ENCODE results near the gene TUBA4A.
A peak's percentile ranks its signal among the peaks of the same experiment; 100 is the strongest.

The TUBA4A gene

DNA sequence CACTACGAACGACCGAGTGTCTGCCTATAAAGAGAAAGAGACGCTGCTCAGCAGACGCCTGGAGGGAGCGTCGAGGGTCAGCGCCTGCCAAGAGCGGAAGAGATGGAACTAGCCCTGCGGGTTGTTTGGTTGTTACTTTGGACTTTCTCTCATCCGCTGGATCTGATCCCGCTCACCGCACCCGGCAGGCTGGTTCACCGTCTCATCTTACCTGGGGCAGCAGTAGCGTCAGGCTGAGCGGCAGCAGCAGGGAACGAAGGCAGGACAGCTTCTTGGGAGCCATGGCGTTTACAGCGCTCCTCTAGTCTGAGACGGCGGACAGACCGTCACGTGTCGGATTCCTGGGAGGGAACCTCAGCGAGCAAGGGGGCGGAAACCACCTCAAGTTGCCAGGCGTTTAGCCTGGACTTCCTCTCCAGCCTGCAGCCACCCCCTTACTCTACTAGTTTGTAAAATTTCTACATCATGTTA is 10.4 kb downstream of the TUBA4A start:
- Mint-ChIP-seq H3K36me3 (no peaks in the 10 kb centered on the region), H3K4me3 (peak overlapping the region; percentile 55), H3K9me3 (no peaks in the 10 kb centered on the region), H3K27me3 (no peaks in the 10 kb centered on the region), H3K4me1 (peaks cover 45% of the 10 kb centered on the region), H3K27ac (no peak overlapping the region)

DNA sequence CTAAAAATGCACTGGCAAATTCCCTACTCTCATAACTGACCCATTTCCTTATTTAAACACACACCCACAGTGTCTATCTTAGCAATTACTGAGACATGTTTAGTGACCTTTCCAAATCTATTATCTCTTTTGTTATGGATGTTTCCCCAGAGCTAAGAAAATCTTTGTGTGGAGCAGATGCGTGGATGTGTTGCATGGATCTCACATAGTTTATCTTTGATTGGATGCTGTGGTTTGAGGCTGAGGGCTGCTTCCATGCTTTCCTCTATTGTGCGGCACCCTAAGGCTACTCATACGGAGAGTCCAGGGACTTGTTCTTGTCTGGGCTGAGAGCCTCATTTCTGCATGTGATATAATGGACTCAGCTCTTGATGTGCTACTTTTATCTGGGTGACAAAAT is 19.4 kb downstream of the TUBA4A start:
- no peaks in the 10 kb centered on the region for H3K27me3 Mint-ChIP-seq
- H3K27ac Mint-ChIP-seq: no peak overlapping the region
- peaks cover 20% of the 10 kb centered on the region for H3K36me3 Mint-ChIP-seq
- H3K9me3 Mint-ChIP-seq: no peaks in the 10 kb centered on the region
- H3K4me1 Mint-ChIP-seq: peaks cover 40% of the 10 kb centered on the region
- H3K4me3 Mint-ChIP-seq: no peak overlapping the region

DNA sequence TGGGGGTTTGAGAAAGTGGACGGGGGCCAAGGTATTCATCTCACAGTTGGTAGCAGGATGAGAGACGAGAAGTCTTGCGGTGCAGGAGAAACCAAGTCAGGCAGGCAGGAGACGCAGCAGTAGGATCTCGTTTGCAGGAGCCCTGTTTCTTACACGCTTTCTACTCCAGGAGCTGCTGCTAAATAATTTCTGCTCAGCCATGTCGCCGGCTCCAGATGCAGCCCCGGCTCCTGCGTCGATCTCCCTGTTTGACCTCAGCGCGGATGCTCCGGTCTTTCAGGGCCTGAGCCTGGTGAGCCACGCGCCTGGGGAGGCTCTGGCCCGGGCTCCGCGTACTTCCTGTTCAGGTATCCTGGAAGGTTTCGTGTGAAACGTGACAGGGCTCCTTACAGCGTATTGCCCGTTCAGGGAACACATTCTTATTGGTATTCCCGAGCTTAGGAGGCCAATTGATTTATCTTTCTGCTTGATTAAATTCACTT is 23.6 kb downstream of the TUBA4A start:
- peak overlapping the region; percentile 100 for H3K27ac Mint-ChIP-seq
- H3K36me3 Mint-ChIP-seq: peaks cover 16% of the 10 kb centered on the region
- peaks cover 63% of the 10 kb centered on the region for H3K4me1 Mint-ChIP-seq
- no peaks in the 10 kb centered on the region for H3K27me3 Mint-ChIP-seq
- peak overlapping the region; percentile 100 for H3K4me3 Mint-ChIP-seq
- no peaks in the 10 kb centered on the region for H3K9me3 Mint-ChIP-seq

DNA sequence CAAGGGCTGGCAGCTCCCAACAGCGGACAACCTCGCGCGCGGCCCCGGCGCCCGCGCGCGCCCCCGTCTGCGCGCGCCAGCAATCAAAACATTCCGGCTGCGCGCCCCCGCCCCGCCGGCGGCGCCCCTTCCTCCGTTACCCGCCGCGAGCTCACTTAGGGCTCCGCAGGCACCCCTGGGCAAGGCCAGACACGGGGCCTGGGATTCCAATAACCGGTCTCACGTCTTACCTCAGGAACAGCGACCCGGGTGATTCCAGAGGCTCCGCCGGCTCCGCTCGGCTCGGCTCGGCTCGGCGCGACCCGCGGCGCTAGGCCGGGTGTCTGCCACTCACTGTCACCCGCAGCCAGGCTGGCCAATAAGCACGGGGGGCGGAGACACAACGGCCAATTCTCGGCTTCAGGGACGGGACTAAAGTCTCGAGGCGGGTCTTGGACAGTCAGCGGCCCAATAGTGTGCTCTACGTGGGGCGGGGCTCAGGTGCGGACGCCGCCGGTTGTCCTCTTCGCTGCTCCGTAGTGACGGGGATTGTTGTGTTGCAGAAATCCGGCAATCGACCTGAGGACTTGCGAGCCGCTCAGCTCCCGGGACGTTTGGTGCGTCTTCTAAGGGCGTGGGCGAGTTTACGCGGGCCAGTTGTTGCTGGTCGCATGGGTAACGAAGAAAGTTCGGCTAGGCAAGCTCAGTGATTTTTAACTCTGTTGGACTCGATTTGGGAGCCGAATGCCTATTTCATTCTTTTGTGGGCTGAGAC is 24.2 kb downstream of the TUBA4A start, which contains the start of the genes ANKZF1 and ATG9A:
Gene ANKZF1 (plus strand): TSS at position 502 of the 754 bp plus-strand sequence. CDS start 452 bp downstream, outside the sequence.
Gene ATG9A (minus strand): TSS at position 332 of the 754 bp plus-strand sequence. CDS start 1,612 bp downstream, outside the sequence.
- peaks cover 60% of the 10 kb centered on the region for H3K4me1 Mint-ChIP-seq
- H3K27ac Mint-ChIP-seq: peak within 1 kb of the TSS; percentile 100
- no peaks in the 10 kb centered on the region for H3K9me3 Mint-ChIP-seq
- H3K36me3 Mint-ChIP-seq: peaks cover 18% of the 10 kb centered on the region
- no peaks in the 10 kb centered on the region for H3K27me3 Mint-ChIP-seq
- peak within 1 kb of the TSS; percentile 100 for H3K4me3 Mint-ChIP-seq

DNA sequence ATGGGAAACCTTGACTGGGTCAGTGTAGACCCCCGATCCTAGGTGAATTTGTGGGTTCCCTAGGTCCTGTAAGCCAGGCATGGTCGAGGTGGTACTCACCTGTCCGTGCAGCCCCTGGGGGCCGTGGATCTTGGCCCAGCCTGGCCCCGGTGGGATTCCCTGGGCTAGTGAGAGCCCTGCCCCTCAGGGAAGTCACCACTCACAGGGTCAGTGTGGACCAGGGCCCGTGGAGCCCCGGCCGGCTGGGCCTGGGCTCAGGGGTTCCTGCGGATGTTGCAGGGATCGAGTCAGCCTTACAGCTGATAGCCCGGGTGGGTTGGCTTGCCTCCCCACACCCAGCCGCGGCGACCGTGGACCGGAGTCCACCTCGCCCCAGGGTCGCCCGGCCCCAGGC is 24.8 kb downstream of the TUBA4A start:
- H3K27me3 Mint-ChIP-seq: no peaks in the 10 kb centered on the region
- no peak overlapping the region for H3K27ac Mint-ChIP-seq
- H3K4me1 Mint-ChIP-seq: peaks cover 57% of the 10 kb centered on the region
- peak overlapping the region; percentile 84 for H3K4me3 Mint-ChIP-seq
- H3K36me3 Mint-ChIP-seq: peaks cover 14% of the 10 kb centered on the region
- H3K9me3 Mint-ChIP-seq: no peaks in the 10 kb centered on the region

DNA sequence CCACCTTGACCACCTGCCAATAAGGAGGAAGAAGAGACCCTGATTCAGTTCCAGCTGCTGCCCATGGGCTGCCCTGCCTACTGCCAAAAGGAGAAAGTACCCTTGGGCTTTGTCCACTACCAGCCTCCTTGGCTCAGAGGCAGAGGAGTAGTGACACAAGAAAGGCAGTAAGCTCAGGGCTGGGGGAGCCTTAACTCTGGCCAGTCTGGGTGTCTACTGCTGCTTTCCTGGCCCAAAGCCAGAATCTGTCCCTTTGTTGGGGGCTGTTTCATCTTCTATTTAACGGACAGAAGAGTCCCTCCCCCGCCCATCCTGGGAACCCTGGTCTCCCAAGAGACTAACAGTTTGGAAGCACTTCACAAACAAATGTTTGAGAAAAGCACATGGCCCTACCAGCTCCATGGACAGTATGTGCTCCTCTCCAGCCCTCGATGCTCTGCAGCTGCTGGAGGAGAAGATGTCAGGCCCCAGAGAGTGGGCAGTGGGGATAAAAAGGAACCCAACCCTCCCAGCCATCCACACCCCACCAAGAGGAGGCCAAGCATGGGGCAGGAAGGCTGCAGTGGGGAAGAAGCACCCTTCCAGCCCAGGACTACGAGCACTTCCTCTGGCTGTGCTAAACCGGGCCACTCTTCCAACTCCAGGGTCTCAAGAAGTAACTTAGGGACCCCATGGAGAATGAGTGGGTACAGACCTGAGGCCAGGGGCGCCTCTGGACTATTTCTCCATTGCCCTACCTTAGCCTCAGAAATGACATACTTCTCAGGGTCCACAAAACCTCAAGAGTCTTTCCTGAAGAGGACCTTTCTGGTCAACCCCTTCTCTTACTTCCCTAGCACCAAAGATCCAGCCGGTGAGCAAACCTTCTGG is 25.4 kb downstream of the TUBA4A start:
- no peaks in the 10 kb centered on the region for H3K9me3 Mint-ChIP-seq
- peaks cover 12% of the 10 kb centered on the region for H3K36me3 Mint-ChIP-seq
- H3K27ac Mint-ChIP-seq: no peak overlapping the region
- H3K4me1 Mint-ChIP-seq: peaks cover 51% of the 10 kb centered on the region
- H3K27me3 Mint-ChIP-seq: no peaks in the 10 kb centered on the region
- H3K4me3 Mint-ChIP-seq: peak overlapping the region; percentile 84

DNA sequence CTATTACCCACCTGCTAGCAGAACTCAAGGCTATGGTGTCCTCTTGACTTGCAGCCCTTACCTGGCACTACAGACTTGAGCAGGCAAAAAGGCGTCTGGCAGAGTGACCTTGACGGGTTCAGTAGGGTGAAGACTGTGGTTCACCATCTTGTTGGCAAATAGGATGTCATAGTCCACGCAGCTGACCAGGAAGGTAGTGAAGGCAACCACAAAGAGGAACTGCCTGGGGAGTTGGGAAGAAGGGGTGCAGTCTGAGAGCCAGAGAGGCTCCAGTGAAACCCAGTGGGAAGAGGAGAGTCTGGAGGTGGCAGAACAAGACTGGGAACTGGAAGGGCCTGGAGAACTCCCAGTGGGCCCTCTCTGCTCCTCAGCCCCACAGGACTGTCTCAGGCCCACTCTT is 28.4 kb downstream of the TUBA4A start:
- H3K9me3 Mint-ChIP-seq: no peaks in the 10 kb centered on the region
- no peak overlapping the region for H3K27ac Mint-ChIP-seq
- H3K4me3 Mint-ChIP-seq: no peak overlapping the region
- no peaks in the 10 kb centered on the region for H3K27me3 Mint-ChIP-seq
- peaks cover 13% of the 10 kb centered on the region for H3K36me3 Mint-ChIP-seq
- H3K4me1 Mint-ChIP-seq: peaks cover 28% of the 10 kb centered on the region

DNA sequence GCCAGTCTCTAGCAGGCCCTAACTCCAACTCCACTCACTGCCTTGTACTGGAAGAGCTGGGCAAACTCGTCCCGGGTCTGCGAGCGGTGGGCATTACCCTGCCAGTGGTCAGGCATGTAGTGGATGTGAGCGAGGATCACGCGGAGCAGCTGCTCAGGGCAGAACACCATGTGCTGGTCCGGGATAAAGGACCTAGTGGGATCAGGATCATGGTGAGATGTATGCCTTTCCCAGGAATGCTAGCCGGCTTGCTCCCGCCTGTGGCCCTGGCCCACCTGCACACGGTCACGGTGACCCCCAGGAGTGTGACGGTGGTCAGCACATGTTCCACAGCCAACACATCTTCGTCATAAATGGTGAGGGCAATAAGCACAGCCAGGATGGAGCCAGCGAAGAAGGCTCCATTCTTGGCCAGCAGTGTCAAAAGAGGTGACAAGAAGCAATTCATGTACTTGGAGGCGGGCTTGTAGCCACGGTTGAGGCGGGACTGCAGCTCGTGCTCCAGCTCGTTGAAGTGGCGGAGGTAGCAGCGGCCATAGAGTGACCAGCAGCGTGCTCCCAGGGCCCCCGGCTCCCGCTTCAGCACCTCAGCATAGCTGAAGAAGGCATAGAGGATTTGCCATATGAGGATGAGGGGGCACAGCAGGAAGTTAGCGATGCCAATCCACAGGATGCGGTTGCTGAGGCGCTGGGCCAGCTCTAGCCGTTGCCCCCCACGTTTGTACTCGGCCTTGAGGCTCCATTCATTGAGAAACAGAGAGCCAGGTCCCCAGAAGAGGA is 29.7 kb downstream of the TUBA4A start:
- Mint-ChIP-seq H3K4me1 (peaks cover 26% of the 10 kb centered on the region), H3K9me3 (no peaks in the 10 kb centered on the region), H3K36me3 (peaks cover 15% of the 10 kb centered on the region), H3K4me3 (no peak overlapping the region), H3K27ac (no peak overlapping the region), H3K27me3 (no peaks in the 10 kb centered on the region)

DNA sequence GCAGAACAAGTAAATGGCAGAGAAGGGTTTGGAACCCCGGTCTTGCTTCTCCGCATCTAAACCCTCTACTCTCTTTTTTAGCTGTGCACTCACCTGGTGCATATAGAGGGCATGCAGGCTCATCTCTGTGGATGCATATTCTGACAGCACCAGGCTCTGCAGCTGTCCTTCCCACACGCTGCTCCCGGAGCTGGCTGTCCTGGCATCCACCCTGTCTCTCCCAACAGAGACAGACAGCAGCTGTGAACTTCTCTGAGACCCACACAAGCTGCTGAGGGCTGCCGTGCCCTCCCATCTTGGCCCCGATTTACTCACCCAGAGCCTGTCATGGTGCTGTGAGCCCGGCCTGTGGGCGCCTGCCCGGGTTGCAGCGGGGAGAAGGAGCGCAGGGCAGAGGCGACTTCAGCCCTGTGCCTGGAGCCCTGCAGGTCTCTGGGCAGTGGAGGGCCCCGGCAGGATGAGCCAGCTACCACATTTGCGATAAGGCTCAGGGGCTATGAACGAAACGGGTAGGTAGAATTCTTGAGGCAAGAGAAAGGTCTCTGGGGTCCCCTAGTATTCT is 31.7 kb downstream of the TUBA4A start:
- Mint-ChIP-seq H3K27ac (no peak overlapping the region), H3K4me3 (no peak overlapping the region), H3K4me1 (peaks cover 19% of the 10 kb centered on the region), H3K36me3 (peaks cover 15% of the 10 kb centered on the region), H3K9me3 (no peaks in the 10 kb centered on the region), H3K27me3 (no peaks in the 10 kb centered on the region)

DNA sequence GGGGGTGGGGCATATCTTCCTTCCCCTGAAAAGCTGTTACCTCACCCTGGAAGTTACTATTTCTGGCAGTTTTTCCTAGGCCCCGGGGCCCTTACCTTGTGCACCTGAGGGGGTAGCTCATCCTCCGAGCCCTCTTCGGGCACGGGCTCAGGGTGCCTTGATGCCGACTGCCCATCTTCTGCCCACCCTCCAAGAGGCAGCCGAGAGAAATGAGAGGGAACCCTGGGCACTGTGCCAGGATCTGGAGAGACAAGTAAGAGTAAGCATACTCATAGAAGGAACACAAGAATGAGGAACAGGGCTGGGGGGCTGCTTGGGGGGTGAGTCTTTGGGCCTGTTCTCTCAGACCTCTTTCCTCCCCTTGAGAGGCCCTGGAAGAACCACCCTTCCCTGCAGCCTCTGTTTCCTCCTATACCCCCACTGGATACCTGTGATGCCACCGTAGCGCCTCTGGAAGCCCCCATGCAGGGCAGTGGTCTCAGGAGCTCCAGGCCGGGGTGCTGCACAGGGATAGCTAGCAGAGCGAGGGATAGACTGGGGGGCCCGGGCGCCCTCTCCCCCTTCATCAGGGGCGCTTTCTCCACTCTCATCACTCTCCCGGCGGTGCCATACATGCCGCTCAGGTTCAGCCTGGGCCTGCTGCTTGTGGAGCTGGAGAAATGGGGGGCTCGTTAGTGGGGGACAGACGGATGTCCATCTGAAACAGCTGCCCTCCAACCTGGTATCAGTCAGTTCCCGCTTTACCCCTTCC is 32.9 kb downstream of the TUBA4A start:
- H3K36me3 Mint-ChIP-seq: peaks cover 11% of the 10 kb centered on the region
- H3K4me3 Mint-ChIP-seq: no peak overlapping the region
- no peaks in the 10 kb centered on the region for H3K9me3 Mint-ChIP-seq
- H3K27me3 Mint-ChIP-seq: no peaks in the 10 kb centered on the region
- H3K27ac Mint-ChIP-seq: no peak overlapping the region
- peaks cover 17% of the 10 kb centered on the region for H3K4me1 Mint-ChIP-seq

DNA sequence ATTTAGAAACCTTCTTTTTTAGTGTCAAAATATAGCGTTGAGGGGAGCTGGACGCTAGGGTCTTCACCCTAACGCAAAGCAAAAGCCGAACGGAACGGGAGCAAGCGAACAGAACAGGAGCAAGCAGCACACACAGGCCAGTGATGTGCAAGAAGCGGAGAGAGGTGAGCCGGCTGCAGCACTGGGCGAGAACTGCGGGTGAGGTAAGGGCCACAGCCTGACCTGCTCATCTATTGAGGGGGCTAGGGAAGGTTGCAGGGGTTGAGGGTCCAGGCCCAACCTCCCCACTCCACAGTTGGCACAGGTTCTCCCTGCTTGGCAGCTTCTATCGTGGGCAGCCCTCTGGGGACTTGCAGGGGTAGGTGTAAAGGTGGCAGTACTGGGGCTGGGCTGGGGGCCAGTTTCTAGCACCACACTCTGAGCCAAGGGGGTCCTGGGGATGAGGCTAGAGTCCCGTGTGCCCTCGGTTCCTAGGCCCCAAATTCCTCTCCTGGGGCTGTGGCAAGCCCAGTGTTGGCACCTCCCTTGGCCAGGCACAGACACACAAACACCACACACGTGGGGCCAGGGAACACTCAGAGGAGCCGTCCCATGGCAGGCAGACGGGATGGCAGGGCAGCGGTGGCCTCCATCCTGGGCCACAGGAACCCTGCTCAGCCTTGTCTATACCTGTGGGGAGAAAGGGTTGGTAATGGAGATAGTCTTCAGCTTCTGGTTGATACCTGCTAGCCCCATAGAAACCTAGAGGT is 33.8 kb downstream of the TUBA4A start:
- no peaks in the 10 kb centered on the region for H3K9me3 Mint-ChIP-seq
- H3K4me1 Mint-ChIP-seq: peaks cover 17% of the 10 kb centered on the region
- H3K36me3 Mint-ChIP-seq: peaks cover 10% of the 10 kb centered on the region
- H3K27me3 Mint-ChIP-seq: no peaks in the 10 kb centered on the region
- H3K27ac Mint-ChIP-seq: no peak overlapping the region
- H3K4me3 Mint-ChIP-seq: peak overlapping the region; percentile 79

DNA sequence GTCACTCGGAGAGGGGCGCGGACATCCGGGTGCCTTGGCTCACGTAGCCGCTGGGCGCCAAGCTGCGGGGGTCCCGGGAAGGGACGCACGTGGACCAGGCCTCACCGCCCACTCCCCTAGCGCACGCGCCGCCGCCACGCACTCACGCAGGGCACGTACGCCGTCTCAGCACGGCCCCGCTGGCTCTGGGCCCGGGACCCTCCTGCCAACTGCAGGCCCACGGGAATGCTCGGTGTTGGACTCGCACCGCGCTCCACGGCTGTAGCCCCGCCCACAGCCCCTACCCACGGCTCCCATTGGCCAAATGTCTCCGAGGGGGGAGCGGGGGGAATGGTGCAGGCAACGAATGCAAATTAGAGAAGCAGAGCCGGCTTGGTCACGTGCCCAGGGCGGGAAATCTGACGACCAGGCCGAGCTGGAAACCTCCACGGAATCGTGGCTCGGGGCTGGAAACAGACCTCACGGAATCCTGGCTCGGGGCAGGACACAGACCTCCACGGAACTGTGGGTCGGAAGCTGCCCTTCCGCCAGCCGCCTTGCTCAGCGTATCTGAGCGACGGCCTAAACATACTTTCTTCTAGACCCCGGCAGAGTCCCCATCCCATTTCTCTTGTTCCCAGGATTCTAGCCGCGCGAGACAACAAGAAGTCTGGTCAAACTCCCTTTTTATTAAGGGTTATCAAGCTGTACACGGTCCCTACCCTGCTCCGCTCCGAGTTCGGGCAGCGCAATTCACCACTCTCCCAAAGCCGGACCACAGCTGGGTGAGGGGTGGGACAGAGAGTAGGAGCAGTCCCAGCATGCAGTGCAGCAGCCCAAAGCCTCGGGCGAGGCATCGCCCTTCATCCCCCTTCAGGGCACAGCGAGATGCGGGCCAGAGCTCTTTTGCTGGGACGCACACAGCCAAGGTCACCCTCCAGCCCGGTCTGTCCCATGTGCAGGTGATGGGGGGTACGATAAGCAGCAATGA is 34.7 kb downstream of the TUBA4A start, which contains the start of gene ABCB6:
Gene ABCB6 (minus strand): TSS at position 227 of the 970 bp plus-strand sequence. CDS start 285 bp downstream, outside the sequence.
- peak within 1 kb of the TSS; percentile 79 for H3K4me3 Mint-ChIP-seq
- no peaks in the 10 kb centered on the region for H3K27me3 Mint-ChIP-seq
- H3K9me3 Mint-ChIP-seq: no peaks in the 10 kb centered on the region
- peaks cover 17% of the 10 kb centered on the region for H3K4me1 Mint-ChIP-seq
- H3K27ac Mint-ChIP-seq: peak within 1 kb of the TSS; percentile 52
- H3K36me3 Mint-ChIP-seq: peaks cover 7% of the 10 kb centered on the region

All from activated naive CD4-positive, alpha-beta T cell treated with anti-CD3 and anti-CD28 coated beads, Interleukin-2, amount 50 U/mL, for 24 hours (primary cell).